HG03066 (cell line): ENCODE results near the gene TMEM47.

Source experiments
- ATAC-seq: cut with Tn5 transposase; IDR thresholded peaks from one replicate; pipeline ENCODE4 v1.9.1; 2021; ENCODE audit warnings: low read depth; ENCODE audit not compliant: unreplicated experiment

The TMEM47 gene

DNA sequence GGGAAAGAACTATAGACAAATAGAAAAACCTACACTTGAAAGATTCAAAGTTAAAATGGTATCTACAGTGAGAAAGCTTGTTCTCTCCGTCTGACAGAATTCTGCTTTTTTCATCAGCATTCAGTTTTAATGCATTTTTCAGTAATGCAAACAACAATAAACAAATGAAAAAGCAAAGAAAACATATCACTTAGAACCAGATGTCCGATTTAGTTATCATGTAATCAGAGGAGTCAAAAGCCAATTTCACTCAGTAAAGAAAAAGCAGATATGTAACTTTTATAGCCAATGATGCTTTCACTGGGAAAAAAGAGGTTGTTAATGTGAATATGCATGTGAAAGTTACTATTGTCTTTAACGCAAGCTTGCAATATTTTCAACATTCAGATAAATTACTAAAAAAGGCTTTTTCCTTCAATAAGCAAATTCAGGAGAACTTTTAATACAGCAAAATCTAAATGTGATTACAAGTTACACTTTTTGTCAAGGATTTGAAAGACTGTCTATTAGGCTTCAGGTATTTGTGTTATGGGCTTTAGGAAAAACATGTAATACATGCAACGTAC lies 70.7 kb downstream of the TMEM47 start:
- no peak for ATAC-seq

DNA sequence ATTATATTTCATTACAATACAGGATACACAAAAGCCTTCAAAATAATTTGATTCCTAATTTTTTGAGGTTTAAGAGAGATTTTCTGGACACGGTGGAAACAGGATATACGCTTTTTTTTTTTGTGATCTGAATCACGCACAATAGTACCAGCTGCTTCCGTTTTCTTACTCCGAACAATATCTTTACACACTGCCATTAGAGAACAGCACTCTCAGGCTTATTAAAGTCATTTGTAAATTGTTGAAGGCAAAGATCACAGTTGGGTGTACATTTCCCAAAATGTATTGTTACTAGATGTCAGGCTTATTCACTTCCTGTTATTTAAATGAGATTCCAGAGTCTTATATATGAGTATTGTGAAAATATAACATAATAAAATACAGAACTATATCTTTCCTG lies 71.5 kb downstream of the TMEM47 start:
- ATAC-seq = no peak

- ATAC-seq = no peak
These were observed 72.3 kb downstream of the TMEM47 start for GRCh38 chrX:34584781-34585180.

DNA sequence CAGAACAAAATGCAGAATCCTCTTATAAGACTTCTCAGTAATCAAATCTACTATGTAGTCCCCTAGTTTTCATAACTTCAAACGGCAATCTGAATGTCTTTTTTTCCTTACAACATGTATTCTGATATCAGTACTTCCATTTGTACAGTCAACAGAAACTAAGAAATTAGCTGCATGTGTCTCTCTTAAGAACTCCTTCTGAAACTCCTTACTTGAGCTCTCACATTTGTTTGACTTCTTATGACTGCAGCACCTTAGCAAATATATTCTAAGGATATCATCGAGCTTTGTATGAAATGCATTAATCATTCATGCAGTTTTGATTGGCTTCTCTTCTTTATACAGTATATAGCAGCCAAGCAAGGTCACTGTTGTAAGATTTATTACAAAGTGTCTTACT lies 77.0 kb downstream of the TMEM47 start:
- ATAC-seq = no peak

- no peak for ATAC-seq
These were observed 78.8 kb downstream of the TMEM47 start for GRCh38 chrX:34578237-34578636.
